Esophagus squamous epithelium (tissue), 4 donors: ENCODE results near the gene BIRC6.

ENCODE experiments used
- CTCF ChIP-seq, 6 experiments: fragments of 450-650 bp in 4 of 6; fragments of 200-600 bp in 2 of 6; sonication (generic) in 2 of 6; IDR thresholded peaks; one replicate each; pipeline ENCODE4 v1.5.1; 2016 to 2019; ENCODE audit warnings: antibody characterized with exemption in 6 of 6, mild to moderate bottlenecking in 4 of 6, moderate library complexity in 4 of 6
- POLR2A ChIP-seq, 4 donors: fragments of 450-650 bp; IDR thresholded peaks; one replicate each; pipeline ENCODE4 v1.6.1; 2017; ENCODE audit warnings: antibody characterized with exemption in 4 of 4, mild to moderate bottlenecking in 4 of 4, moderate library complexity in 3 of 4

DNA sequence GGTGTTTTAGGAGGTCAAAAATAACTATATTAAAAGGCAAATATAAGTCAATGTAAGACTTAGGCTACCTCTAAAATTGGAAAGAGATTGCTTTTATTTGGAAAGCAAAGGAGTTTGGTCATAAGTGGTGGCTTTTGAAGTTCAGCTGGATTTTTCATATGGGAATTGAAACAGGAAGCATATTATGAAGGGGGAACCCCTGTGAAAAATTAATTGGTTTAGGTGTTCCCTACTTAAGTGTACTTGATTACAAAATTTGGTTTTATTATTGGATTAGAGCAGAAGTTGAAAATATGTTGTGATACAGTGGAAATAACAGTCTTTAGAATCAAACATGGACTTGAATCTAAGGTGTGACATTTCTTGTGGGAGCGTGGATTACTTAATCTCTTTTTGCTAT, 149.6 kb downstream of the BIRC6 start:
- TF ChIP-seq CTCF (IDR thresholded peaks at IDR 0.05) (no peak), POLR2A (IDR thresholded peaks at IDR 0.05) (no peak)
